ENCODE results near the gene RASGEF1B.

GRCh38 chr4:81378386-81378785 is 93.3 kb downstream of the RASGEF1B start:
- TF ChIP-seq CTCF (IDR thresholded peaks at IDR 0.05; ENCODE audit: low read depth, low read length) (no peak), EZH2phosphoT487 (IDR thresholded peaks at IDR 0.05; ENCODE audit: low read depth) (no peak)
